CD8-positive, alpha-beta memory T cell (primary cell): ENCODE results near the gene MYLIP. TPM values are rescaled to one million over a fixed set of nuclear protein-coding genes. Genes with fewer than 3 reads are reported as not detected.

Source experiments
- CTCF ChIA-PET: fragments of 350-600 bp; sonication (Branson Sonifier 250); formaldehyde crosslinking; loops from one replicate; lab custom pipeline; 2021; ENCODE audit warnings: antibody characterized with exemption; lab: Charles Lee
- POLR2A ChIA-PET: fragments of 350-600 bp; sonication (Branson Sonifier 250); formaldehyde crosslinking; loops from one replicate; lab custom pipeline; 2021; ENCODE audit warnings: antibody characterized with exemption; lab: Charles Lee
- DNase-seq, 5 donors: peaks; one replicate each; pipeline versions ENCODE4 v3.0.0 to v3.0.0-alpha.2; 2020 to 2022; ENCODE audit warnings: mixed read lengths in 1 of 5
- H3K27ac ChIP-seq: one replicate; pipeline ENCODE4 v1.7.0; 2013; ENCODE audit warnings: low read depth, mild to moderate bottlenecking, low read length, moderate library complexity
- H3K27me3 ChIP-seq: 2 replicates; pipeline ENCODE4 v1.7.0; 2013; ENCODE audit warnings: low read length, mild to moderate bottlenecking; ENCODE audit not compliant: insufficient read depth, poor library complexity, severe bottlenecking
- H3K36me3 ChIP-seq: 2 replicates; pipeline ENCODE4 v1.7.0; 2013; ENCODE audit warnings: mild to moderate bottlenecking, low read length, moderate library complexity; ENCODE audit not compliant: insufficient read depth
- H3K4me1 ChIP-seq: 2 replicates; pipeline ENCODE4 v1.7.0; 2013; ENCODE audit warnings: mild to moderate bottlenecking, low read length, moderate library complexity; ENCODE audit not compliant: insufficient read depth
- H3K4me3 ChIP-seq: 2 replicates; pipeline ENCODE4 v1.7.0; 2013; ENCODE audit warnings: mild to moderate bottlenecking, low read length
- H3K9me3 ChIP-seq: 2 replicates; pipeline ENCODE4 v1.7.0; 2013; ENCODE audit warnings: mild to moderate bottlenecking, low read length
- H3K27ac Mint-ChIP-seq, 8 donors: one replicate each; pipeline ENCODE4 v1.8.0; 2020 to 2021; ENCODE audit warnings: mixed read lengths in 8 of 8, mild to moderate bottlenecking in 6 of 8, inconsistent platforms in 3 of 8, moderate library complexity in 3 of 8
- H3K27me3 Mint-ChIP-seq, 2 donors: one replicate each; pipeline ENCODE4 v1.8.0; 2020 to 2021; ENCODE audit warnings: mixed read lengths in 2 of 2, mild to moderate bottlenecking in 1 of 2, moderate library complexity in 1 of 2
- H3K36me3 Mint-ChIP-seq, 3 donors: one replicate each; pipeline ENCODE4 v1.8.0; 2020 to 2021; ENCODE audit warnings: mixed read lengths in 3 of 3, inconsistent platforms in 1 of 3, mild to moderate bottlenecking in 1 of 3
- H3K4me1 Mint-ChIP-seq, 3 donors: one replicate each; pipeline ENCODE4 v1.8.0; 2020 to 2021; ENCODE audit warnings: mixed read lengths in 3 of 3, inconsistent platforms in 1 of 3, mild to moderate bottlenecking in 1 of 3
- H3K4me3 Mint-ChIP-seq, 7 donors: one replicate each; pipeline ENCODE4 v1.8.0; 2020 to 2021; ENCODE audit warnings: mixed read lengths in 7 of 7, mild to moderate bottlenecking in 6 of 7, moderate library complexity in 4 of 7, inconsistent platforms in 2 of 7
- H3K9me3 Mint-ChIP-seq, 5 donors: one replicate each; pipeline ENCODE4 v1.8.0; 2020 to 2022; ENCODE audit warnings: mixed read lengths in 5 of 5, mild to moderate bottlenecking in 3 of 5, moderate library complexity in 2 of 5, inconsistent platforms in 1 of 5
- polyA plus RNA-seq: library from polyadenylated mRNA; unstranded; fragments of 300-500 nt; fragmentation: Illumina TruSeq; gene quantifications from one replicate; pipeline ENCODE4 v1.2.3, GENCODE V29; 2021
- total RNA-seq, 2 experiments: library from RNA; stranded (reverse); gene quantifications; one replicate each; pipeline ENCODE4 v1.2.3, GENCODE V29; 2021

MYLIP gene
- total and polyA plus RNA-seq, 3 experiments from 2014 or later = 7.7 to 78.0 (median 9.0) TPM

DNA sequence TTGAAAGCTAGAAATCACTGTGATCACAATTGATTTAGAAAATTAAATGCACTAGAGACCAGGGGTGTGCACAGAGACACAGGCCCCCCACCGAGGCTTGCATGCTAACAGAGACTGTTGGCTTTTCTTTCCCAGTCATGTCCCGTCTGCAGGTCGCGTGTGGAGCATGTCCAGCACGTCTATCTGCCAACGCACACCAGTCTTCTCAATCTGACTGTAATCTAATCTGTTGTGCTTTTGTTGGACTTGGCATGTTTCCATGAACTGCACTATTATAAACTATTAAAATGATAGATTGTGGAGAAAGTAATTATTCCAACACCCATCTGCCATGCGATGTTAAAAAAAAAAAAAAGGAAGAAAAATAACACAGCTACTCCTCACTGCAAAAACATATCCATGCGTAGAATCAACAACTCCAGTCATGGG lies 17.7 kb downstream of the MYLIP start:
- Histone ChIP-seq H3K4me1 (peaks cover 10% of the 10 kb centered on the region), H3K36me3 (peaks cover 74% of the 10 kb centered on the region), H3K9me3 (no peaks in the 10 kb centered on the region), H3K27ac (no peak overlapping the region), H3K4me3 (no peak overlapping the region), H3K27me3 (no peaks in the 10 kb centered on the region)
- Mint-ChIP-seq H3K27ac (peak overlapping the region in 2 of 8 donors; percentile 56 to 78), H3K4me1 (peaks cover 38 to 70% (median 44%) of the 10 kb centered on the region in 3 donors), H3K36me3 (peaks cover 63 to 97% (median 67%) of the 10 kb centered on the region in 3 donors), H3K9me3 (no peaks in the 10 kb centered on the region), H3K27me3 (peaks cover 0 to 3% of the 10 kb centered on the region in 2 donors), H3K4me3 (no peak overlapping the region)
- CTCF ChIA-PET = interaction anchor here (1.3 to 1.5 kb wide), 2 partner anchors 10 to 18 kb away, joined by 4 read pairs; partner anchors contain the start of gene MYLIP
- no peak for DNase-seq
- POLR2A ChIA-PET = interaction anchor here (1.2 kb wide), 1 partner anchor 16 kb away, joined by 3 read pairs; no protein-coding TSS in a partner anchor

DNA sequence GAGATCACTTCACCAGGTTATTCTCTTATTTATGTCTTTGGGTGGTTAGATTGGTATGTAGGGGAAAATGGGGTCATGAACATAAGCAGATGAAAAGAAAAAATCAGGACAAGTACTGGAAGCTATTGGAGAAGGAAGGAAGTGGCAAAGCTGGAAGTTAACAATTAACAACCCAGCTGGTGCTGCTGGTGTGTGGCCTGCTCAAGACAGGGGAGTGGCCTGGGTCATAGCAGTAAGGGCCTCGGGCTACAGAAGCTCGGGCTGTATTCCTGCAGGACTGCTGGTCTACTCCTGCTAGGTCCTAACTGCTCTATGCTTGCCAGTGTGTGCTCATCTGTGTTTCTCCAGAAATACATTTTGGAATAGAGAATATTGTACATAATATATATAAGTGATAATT lies 19.6 kb downstream of the MYLIP start:
- H3K27ac Mint-ChIP-seq = peak overlapping the region in 2 of 8 donors; percentile 27 to 68
- Histone ChIP-seq H3K27me3 (no peaks in the 10 kb centered on the region), H3K27ac (no peak overlapping the region), H3K4me3 (no peak overlapping the region), H3K36me3 (peaks cover 63% of the 10 kb centered on the region), H3K9me3 (no peaks in the 10 kb centered on the region), H3K4me1 (peaks cover 10% of the 10 kb centered on the region)
- peak overlapping the region in 1 of 7 donors; percentile 7 for H3K4me3 Mint-ChIP-seq
- ChIA-PET POLR2A (no interaction called here), CTCF (no interaction called here)
- H3K27me3 Mint-ChIP-seq = peaks cover 0 to 3% of the 10 kb centered on the region in 2 donors
- no peaks in the 10 kb centered on the region for H3K9me3 Mint-ChIP-seq
- H3K4me1 Mint-ChIP-seq = peaks cover 28 to 53% (median 36%) of the 10 kb centered on the region in 3 donors
- peaks cover 49 to 98% (median 52%) of the 10 kb centered on the region in 3 donors for H3K36me3 Mint-ChIP-seq
- DNase-seq = no peak

DNA sequence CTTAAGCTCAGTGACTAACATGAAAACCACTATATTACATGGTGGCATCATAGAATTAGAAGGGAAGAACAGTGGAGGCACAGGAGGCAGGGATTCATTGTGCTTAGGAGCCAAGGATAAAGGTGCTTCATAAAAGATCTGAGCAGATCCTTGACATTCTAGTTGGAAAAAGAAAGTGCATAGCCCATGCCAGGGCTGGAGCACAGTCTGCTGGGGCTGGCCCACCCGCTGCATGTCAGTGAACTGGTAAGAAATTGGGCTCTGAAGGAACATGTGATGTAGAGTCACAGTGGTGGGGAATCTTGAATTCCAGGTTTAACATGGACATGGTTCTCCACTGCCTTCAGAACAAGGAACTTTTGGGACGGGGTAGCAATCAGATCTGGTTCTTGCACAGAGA lies 20.4 kb downstream of the MYLIP start:
- H3K27me3 ChIP-seq = no peaks in the 10 kb centered on the region
- Mint-ChIP-seq H3K36me3 (peaks cover 45 to 97% (median 47%) of the 10 kb centered on the region in 3 donors), H3K4me1 (peaks cover 28 to 46% (median 29%) of the 10 kb centered on the region in 3 donors), H3K27me3 (peaks cover 0 to 3% of the 10 kb centered on the region in 2 donors), H3K27ac (peak overlapping the region in 3 of 8 donors; percentile 2 to 67 (median 30)), H3K9me3 (no peaks in the 10 kb centered on the region), H3K4me3 (no peak overlapping the region)
- H3K27ac ChIP-seq = no peak overlapping the region
- POLR2A ChIA-PET = no interaction called here
- H3K4me3 ChIP-seq = no peak overlapping the region
- no peak for DNase-seq
- peaks cover 55% of the 10 kb centered on the region for H3K36me3 ChIP-seq
- CTCF ChIA-PET = no interaction called here
- H3K9me3 ChIP-seq = no peaks in the 10 kb centered on the region
- peaks cover 10% of the 10 kb centered on the region for H3K4me1 ChIP-seq

DNA sequence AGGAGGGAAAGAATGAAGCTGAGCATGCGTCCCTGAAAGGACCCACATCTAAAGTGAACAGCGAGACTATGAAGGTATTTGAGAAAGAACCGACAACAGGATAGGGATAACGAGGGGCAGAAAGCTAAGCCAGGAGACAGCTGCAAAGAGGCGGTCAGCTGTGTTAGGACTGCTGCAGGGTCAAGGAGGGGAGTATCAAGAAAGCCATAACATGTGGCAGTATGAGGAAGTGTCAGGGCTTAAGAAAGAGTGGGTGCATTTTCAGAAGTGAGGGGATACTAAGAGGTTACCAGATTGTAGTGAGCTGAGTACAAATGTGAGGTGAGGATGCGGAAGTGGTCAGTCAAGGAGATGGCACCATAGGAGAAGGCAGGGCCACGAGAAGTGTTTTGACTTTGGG lies 21.2 kb downstream of the MYLIP start:
- no peaks in the 10 kb centered on the region for H3K9me3 Mint-ChIP-seq
- H3K36me3 Mint-ChIP-seq = peaks cover 44 to 97% (median 53%) of the 10 kb centered on the region in 3 donors
- peak overlapping the region in 4 of 8 donors; percentile 2 to 67 (median 40) for H3K27ac Mint-ChIP-seq
- POLR2A ChIA-PET = no interaction called here
- no peak overlapping the region for H3K27ac ChIP-seq
- DNase-seq = no peak
- no peaks in the 10 kb centered on the region for H3K27me3 ChIP-seq
- H3K4me3 Mint-ChIP-seq = peak overlapping the region in 1 of 7 donors; percentile 24
- no peaks in the 10 kb centered on the region for H3K9me3 ChIP-seq
- peaks cover 10% of the 10 kb centered on the region for H3K4me1 ChIP-seq
- H3K27me3 Mint-ChIP-seq = peaks cover 0 to 3% of the 10 kb centered on the region in 2 donors
- CTCF ChIA-PET = no interaction called here
- peaks cover 47% of the 10 kb centered on the region for H3K36me3 ChIP-seq
- H3K4me1 Mint-ChIP-seq = peaks cover 24 to 41% (median 29%) of the 10 kb centered on the region in 3 donors
- no peak overlapping the region for H3K4me3 ChIP-seq

DNA sequence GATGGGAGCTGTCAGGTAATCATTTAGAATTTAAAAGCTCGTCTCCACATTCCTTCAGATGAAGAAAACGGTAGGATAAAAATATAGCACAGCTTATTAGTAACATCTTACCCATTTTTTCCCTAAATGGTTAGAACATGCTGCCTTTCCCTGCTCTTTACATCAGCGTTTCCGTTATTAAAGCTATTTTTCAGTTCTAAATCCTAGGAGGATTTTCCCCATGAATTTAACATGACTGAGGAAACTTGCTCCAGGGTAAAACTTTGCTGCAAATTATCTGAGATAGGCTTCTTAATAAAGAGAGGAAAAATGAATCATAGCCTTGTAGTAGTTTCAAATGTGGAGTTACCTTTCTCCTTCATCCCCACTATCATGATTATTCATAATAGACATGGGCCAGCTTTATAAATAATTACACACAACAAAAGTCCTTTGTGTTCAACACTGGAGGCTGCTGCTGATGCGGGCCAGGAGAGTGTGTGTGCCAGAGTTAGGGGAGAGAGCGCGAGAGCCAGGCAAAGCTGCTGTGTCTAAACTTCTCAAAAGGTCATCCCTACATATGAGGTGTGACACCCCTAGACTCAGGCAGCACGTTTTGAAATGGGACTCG lies 24.4 kb downstream of the MYLIP start:
- H3K27me3 ChIP-seq = no peaks in the 10 kb centered on the region
- H3K9me3 ChIP-seq = no peaks in the 10 kb centered on the region
- CTCF ChIA-PET = interaction anchor here (0.9 kb wide), 1 partner anchor 25 kb away, joined by 4 read pairs; the partner anchor contains the start of gene MYLIP
- no peaks in the 10 kb centered on the region for H3K4me1 ChIP-seq
- no peak overlapping the region for H3K4me3 Mint-ChIP-seq
- peaks cover 0 to 3% of the 10 kb centered on the region in 2 donors for H3K27me3 Mint-ChIP-seq
- H3K36me3 Mint-ChIP-seq = peaks cover 29 to 82% (median 35%) of the 10 kb centered on the region in 3 donors
- POLR2A ChIA-PET = interaction anchor here (0.6 kb wide), 1 partner anchor 489 kb away, joined by 6 read pairs; no protein-coding TSS in a partner anchor
- DNase-seq = no peak
- H3K9me3 Mint-ChIP-seq = no peaks in the 10 kb centered on the region
- no peak overlapping the region for H3K27ac ChIP-seq
- peak overlapping the region in 1 of 8 donors; percentile 65 for H3K27ac Mint-ChIP-seq
- H3K4me3 ChIP-seq = no peak overlapping the region
- H3K36me3 ChIP-seq = peaks cover 18% of the 10 kb centered on the region
- H3K4me1 Mint-ChIP-seq = peaks cover 2 to 13% (median 8%) of the 10 kb centered on the region in 3 donors

DNA sequence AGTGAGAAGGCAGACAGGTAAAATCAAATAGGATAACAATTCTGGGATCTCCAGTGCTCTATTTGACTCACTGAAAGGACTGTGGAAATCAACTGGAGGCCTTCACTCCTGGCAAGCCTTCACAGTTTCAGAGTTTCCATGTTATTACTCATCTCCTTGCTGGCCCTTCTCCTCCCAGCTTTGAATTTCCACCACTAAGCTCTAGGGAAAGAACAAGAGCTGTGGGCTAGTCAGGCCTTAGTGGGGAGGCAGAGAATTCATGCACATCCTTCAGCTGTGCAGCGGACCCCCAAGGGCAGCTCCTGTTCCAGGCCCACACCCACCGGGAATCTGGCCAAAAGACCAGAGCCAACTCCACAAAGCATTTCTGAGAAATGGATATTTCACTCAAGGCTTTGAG lies 26.0 kb downstream of the MYLIP start:
- Mint-ChIP-seq H3K9me3 (no peaks in the 10 kb centered on the region), H3K27me3 (peaks cover 0 to 3% of the 10 kb centered on the region in 2 donors), H3K27ac (peak overlapping the region in 3 of 8 donors; percentile 3 to 59 (median 23)), H3K4me3 (no peak overlapping the region), H3K4me1 (peaks cover 0 to 2% (median 1%) of the 10 kb centered on the region in 3 donors), H3K36me3 (peaks cover 19 to 68% (median 23%) of the 10 kb centered on the region in 3 donors)
- Histone ChIP-seq H3K27ac (no peak overlapping the region), H3K4me1 (no peaks in the 10 kb centered on the region), H3K4me3 (no peak overlapping the region), H3K36me3 (peaks cover 13% of the 10 kb centered on the region), H3K9me3 (no peaks in the 10 kb centered on the region), H3K27me3 (no peaks in the 10 kb centered on the region)
- no peak for DNase-seq
- CTCF ChIA-PET = interaction anchor here (1.0 kb wide), 1 partner anchor 28 kb away, joined by 4 read pairs; no protein-coding TSS in a partner anchor
- POLR2A ChIA-PET = no interaction called here

DNA sequence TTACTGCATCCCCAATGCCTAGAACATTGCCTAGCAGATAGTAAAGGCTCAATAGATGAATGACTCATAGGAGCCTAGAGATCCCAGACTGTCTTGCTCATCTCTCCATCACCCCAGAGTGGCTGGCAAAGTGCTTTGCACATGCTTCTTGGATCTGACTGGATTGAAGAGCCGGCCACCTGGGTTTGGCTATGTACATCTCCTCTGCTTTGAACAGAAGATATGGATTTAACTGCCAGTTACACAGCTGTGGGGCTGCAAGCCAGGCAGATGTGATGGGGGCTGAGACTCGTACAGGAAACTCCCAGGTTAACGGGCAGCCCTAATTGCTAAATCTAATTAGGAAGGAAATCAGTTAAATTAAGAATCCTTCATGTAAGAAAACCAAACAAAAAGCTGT lies 28.6 kb downstream of the MYLIP start:
- POLR2A ChIA-PET = no interaction called here
- no peak for DNase-seq
- CTCF ChIA-PET = interaction anchor here (1.5 kb wide), 1 partner anchor 29 kb away, joined by 5 read pairs; the partner anchor contains the start of gene MYLIP
- no peak overlapping the region for H3K4me3 ChIP-seq
- H3K4me1 ChIP-seq = peaks cover 9% of the 10 kb centered on the region
- H3K27me3 ChIP-seq = no peaks in the 10 kb centered on the region
- H3K9me3 ChIP-seq = no peaks in the 10 kb centered on the region
- peaks cover 2% of the 10 kb centered on the region for H3K36me3 ChIP-seq
- H3K36me3 Mint-ChIP-seq = peaks cover 6 to 42% (median 10%) of the 10 kb centered on the region in 3 donors
- H3K4me3 Mint-ChIP-seq = no peak overlapping the region
- no peaks in the 10 kb centered on the region for H3K9me3 Mint-ChIP-seq
- H3K27ac Mint-ChIP-seq = no peak overlapping the region
- H3K4me1 Mint-ChIP-seq = peaks cover 11 to 16% (median 15%) of the 10 kb centered on the region in 3 donors
- no peak overlapping the region for H3K27ac ChIP-seq
- no peaks in the 10 kb centered on the region for H3K27me3 Mint-ChIP-seq

DNA sequence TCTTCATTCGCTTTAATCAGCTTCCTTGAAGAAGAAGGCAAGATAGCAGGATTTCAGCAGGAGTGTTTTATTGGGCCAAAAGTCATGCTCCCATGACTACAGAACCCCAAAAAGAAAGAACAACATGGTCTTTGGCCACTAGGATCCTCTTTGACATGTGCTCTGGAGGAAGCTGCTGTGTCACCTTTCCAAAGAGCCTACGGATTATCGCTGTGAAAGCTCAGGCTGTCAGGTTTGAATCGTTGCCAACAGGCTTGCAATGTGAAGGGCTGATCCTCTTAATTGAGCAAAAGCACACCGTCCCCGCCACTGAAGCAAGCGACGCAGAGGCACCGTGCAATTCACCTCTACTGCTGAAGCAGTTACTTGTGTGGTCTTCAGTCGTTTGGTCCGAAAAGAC lies 29.0 kb downstream of the MYLIP start:
- H3K27me3 Mint-ChIP-seq = no peaks in the 10 kb centered on the region
- DNase-seq = no peak
- H3K27me3 ChIP-seq = no peaks in the 10 kb centered on the region
- H3K27ac ChIP-seq = no peak overlapping the region
- H3K4me1 Mint-ChIP-seq = peaks cover 13 to 19% (median 15%) of the 10 kb centered on the region in 3 donors
- POLR2A ChIA-PET = no interaction called here
- no peaks in the 10 kb centered on the region for H3K9me3 Mint-ChIP-seq
- H3K4me3 Mint-ChIP-seq = no peak overlapping the region
- no peaks in the 10 kb centered on the region for H3K36me3 ChIP-seq
- CTCF ChIA-PET = interaction anchor here (1.5 kb wide), 1 partner anchor 29 kb away, joined by 5 read pairs; the partner anchor contains the start of gene MYLIP
- peaks cover 9% of the 10 kb centered on the region for H3K4me1 ChIP-seq
- H3K4me3 ChIP-seq = no peak overlapping the region
- H3K27ac Mint-ChIP-seq = no peak overlapping the region
- H3K9me3 ChIP-seq = no peaks in the 10 kb centered on the region
- H3K36me3 Mint-ChIP-seq = peaks cover 6 to 37% (median 10%) of the 10 kb centered on the region in 3 donors
